Gastrocnemius medialis (tissue), 4 donors: Measurements from ENCODE around the gene BMP2K. TPM values are rescaled to one million over a fixed set of nuclear protein-coding genes. Genes with fewer than 3 reads are reported as not detected.

Experiments used
- ATAC-seq, 2 donors: fragments of 150-250 bp; one replicate each; pipeline ENCODE4 v1.9.1; 2016
- DNase-seq, 2 donors: peaks; one replicate each; pipeline ENCODE4 v3.0.0-alpha.2; 2019
- H3K27ac ChIP-seq, 4 donors: fragments of 200-600 bp; sonication (generic); 1 replicate in 1 of 4; 2 replicates in 3 of 4; pipeline ENCODE4 v1.5.1; 2016 to 2018; ENCODE audit warnings: mild to moderate bottlenecking in 2 of 4, moderate library complexity in 1 of 4
- H3K27me3 ChIP-seq, 3 donors: fragments of 200-600 bp; sonication (generic) in 2 of 3; 1 replicate in 1 of 3; 2 replicates in 2 of 3; pipeline versions ENCODE4 v1.5.1 to v1.6.0; 2016 to 2019; ENCODE audit warnings: mild to moderate bottlenecking in 1 of 3, moderate library complexity in 1 of 3
- H3K36me3 ChIP-seq, 2 donors: fragments of 200-600 bp; sonication (generic) in 1 of 2; one replicate each; pipeline ENCODE4 v1.5.1; 2017 to 2018
- H3K4me1 ChIP-seq, 2 donors: fragments of 200-600 bp; sonication (generic) in 1 of 2; one replicate each; pipeline ENCODE4 v1.5.1; 2016 to 2017; ENCODE audit warnings: mild to moderate bottlenecking in 2 of 2
- H3K4me3 ChIP-seq, 4 donors: fragments of 200-600 bp; sonication (generic) in 3 of 4; 1 replicate in 1 of 4; 2 replicates in 3 of 4; pipeline ENCODE4 v1.5.1; 2016 to 2019; ENCODE audit warnings: mild to moderate bottlenecking in 2 of 4
- H3K9me3 ChIP-seq, 3 donors: fragments of 200-600 bp; sonication (generic) in 2 of 3; 1 replicate in 1 of 3; 2 replicates in 2 of 3; pipeline ENCODE4 v1.5.1; 2016 to 2019
- CTCF ChIP-seq, 5 experiments: fragments of 450-650 bp in 3 of 5; fragments of 200-600 bp in 2 of 5; sonication (generic) in 2 of 5; IDR thresholded peaks in 4 of 5; conservative IDR thresholded peaks in 1 of 5; 1 replicate in 4 of 5; 2 replicates in 1 of 5; pipeline ENCODE4 v1.5.1; 2016 to 2019; ENCODE audit warnings: antibody characterized with exemption in 5 of 5, mild to moderate bottlenecking in 3 of 5, moderate library complexity in 3 of 5
- POLR2A ChIP-seq, 2 donors: fragments of 450-650 bp; IDR thresholded peaks; one replicate each; pipeline ENCODE4 v1.6.1; 2017; ENCODE audit warnings: antibody characterized with exemption in 2 of 2, mild to moderate bottlenecking in 2 of 2, moderate library complexity in 2 of 2
- in situ Hi-C, 4 donors: fragments of 200-750 bp; cut with MboI; loops; one replicate each; pipeline versions ENCODE4 v1.15.0 to v1.8.0; 2017; ENCODE audit warnings: low sequenced_read_pairs in 4 of 4
- intact Hi-C: fragments of 100-400 bp; cut with DNase I; formaldehyde crosslinking; loops from one replicate; pipeline ENCODE4 v1.15.1; 2023; ENCODE audit warnings: low total_unique reads
- total RNA-seq, 4 donors: library from RNA; depleted of rRNA; stranded (reverse); fragments of >200 nt; gene quantifications; one replicate each; pipeline versions ENCODE4 v1.1.0 to v1.2.3, GENCODE V29; 2016

The BMP2K gene
- total RNA-seq, 4 donors from 2014 or later, result 16.6 to 20.4 (median 17.2) TPM

- Histone ChIP-seq H3K4me1 (peaks cover 32 to 41% of the 10 kb centered on the region in 2 donors), H3K4me3 (peak overlapping the region; percentile 85 to 97 (median 92)), H3K9me3 (no peaks in the 10 kb centered on the region), H3K27ac (peak overlapping the region; percentile 97 to 100 (median 98)), H3K27me3 (no peaks in the 10 kb centered on the region), H3K36me3 (no peaks in the 10 kb centered on the region)
- DNase-seq (peak; percentile 76 to 86), ATAC-seq (peak; percentile 85 to 87)
- in situ Hi-C loops, result loop anchor here in 1 of 4 donors (10.0 kb wide), 2 partner anchors 89 to 131 kb away; no protein-coding TSS in a partner anchor
- intact Hi-C loops, result loop anchor here (5.0 to 10.0 kb wide), 6 partner anchors 87 to 1618 kb away; partner anchors contain the start of gene CCNG2
- TF ChIP-seq POLR2A (IDR thresholded peaks at IDR 0.05) (peak in 1 of 2 donors; percentile 45), CTCF (IDR thresholded peaks at IDR 0.05 in 4 of 5, conservative IDR thresholded peaks at IDR 0.05 in 1 of 5) (no peak)
These were observed 659 bp upstream of the BMP2K start for GRCh38 chr4:78775303-78776078.

GRCh38 chr4:78776729-78777575 is 802 bp downstream of the BMP2K start:
- Histone ChIP-seq H3K9me3 (no peaks in the 10 kb centered on the region), H3K27ac (peak overlapping the region; percentile 97 to 100 (median 98)), H3K27me3 (no peaks in the 10 kb centered on the region), H3K36me3 (no peaks in the 10 kb centered on the region), H3K4me1 (peaks cover 42 to 54% of the 10 kb centered on the region in 2 donors), H3K4me3 (peak overlapping the region; percentile 85 to 97 (median 92))
- peak; percentile 14 to 36 for ATAC-seq
- intact Hi-C loops (loop anchor here (5.0 to 10.0 kb wide), 6 partner anchors 85 to 1620 kb away; partner anchors contain the start of gene CCNG2), in situ Hi-C loops (loop anchor here in 1 of 4 donors (10.0 kb wide), 2 partner anchors 88 to 132 kb away; no protein-coding TSS in a partner anchor)
- DNase-seq, result peak; percentile 10 to 20
- TF ChIP-seq CTCF (IDR thresholded peaks at IDR 0.05 in 4 of 5, conservative IDR thresholded peaks at IDR 0.05 in 1 of 5) (peak in 1 of 5 experiments; percentile 3), POLR2A (IDR thresholded peaks at IDR 0.05) (no peak)

- TF ChIP-seq CTCF (IDR thresholded peaks at IDR 0.05 in 4 of 5, conservative IDR thresholded peaks at IDR 0.05 in 1 of 5), result no peak
- TF ChIP-seq POLR2A (IDR thresholded peaks at IDR 0.05), result no peak
- ATAC-seq (no peak), DNase-seq (no peak)
- H3K4me3 ChIP-seq, result peak overlapping the region; percentile 85 to 97 (median 92)
- H3K36me3 ChIP-seq, result no peaks in the 10 kb centered on the region
- H3K4me1 ChIP-seq, result peaks cover 48 to 54% of the 10 kb centered on the region in 2 donors
- H3K9me3 ChIP-seq, result no peaks in the 10 kb centered on the region
- intact Hi-C loops (loop anchor here (5.0 to 10.0 kb wide), 6 partner anchors 85 to 1620 kb away; partner anchors contain the start of gene CCNG2), in situ Hi-C loops (loop anchor here in 1 of 4 donors (10.0 kb wide), 2 partner anchors 87 to 133 kb away; no protein-coding TSS in a partner anchor)
- H3K27me3 ChIP-seq, result no peaks in the 10 kb centered on the region
- H3K27ac ChIP-seq, result peak overlapping the region in 2 of 4 donors; percentile 17 to 98
These were observed 1.4 kb downstream of the BMP2K start for GRCh38 chr4:78777576-78777940.

- H3K9me3 ChIP-seq, result no peaks in the 10 kb centered on the region
- no peak for ATAC-seq
- DNase-seq, result no peak
- H3K36me3 ChIP-seq, result no peaks in the 10 kb centered on the region
- H3K4me1 ChIP-seq, result peaks cover 52 to 57% of the 10 kb centered on the region in 2 donors
- intact Hi-C loops (loop anchor here (5.0 to 10.0 kb wide), 6 partner anchors 84 to 1621 kb away; partner anchors contain the start of gene CCNG2), in situ Hi-C loops (loop anchor here in 1 of 4 donors (10.0 kb wide), 2 partner anchors 86 to 134 kb away; no protein-coding TSS in a partner anchor)
- H3K27me3 ChIP-seq, result no peaks in the 10 kb centered on the region
- peak overlapping the region in 2 of 4 donors; percentile 15 to 97 for H3K4me3 ChIP-seq
- TF ChIP-seq POLR2A (IDR thresholded peaks at IDR 0.05) (no peak), CTCF (IDR thresholded peaks at IDR 0.05 in 4 of 5, conservative IDR thresholded peaks at IDR 0.05 in 1 of 5) (no peak)
- peak overlapping the region in 3 of 4 donors; percentile 3 to 45 (median 18) for H3K27ac ChIP-seq
These were observed 2.4 kb downstream of the BMP2K start for GRCh38 chr4:78778530-78778929.
